Ascending aorta (tissue), 2 donors: ENCODE results near the gene LIPG. TPM values are rescaled to one million over a fixed set of nuclear protein-coding genes. Genes with fewer than 3 reads are reported as not detected.

ENCODE experiments used
- DNase-seq, 2 donors: peaks; one replicate each; pipeline ENCODE4 v3.0.0-alpha.2; 2019; ENCODE audit warnings: low spot score in 2 of 2
- H3K27ac ChIP-seq, 2 donors: fragments of 200-600 bp; sonication (generic); one replicate each; pipeline ENCODE4 v1.5.1; 2016 to 2017; ENCODE audit warnings: mild to moderate bottlenecking in 1 of 2
- H3K27me3 ChIP-seq: fragments of 200-600 bp; sonication (generic); one replicate; pipeline ENCODE4 v1.5.1; 2017
- H3K36me3 ChIP-seq, 2 donors: fragments of 200-600 bp; sonication (generic); one replicate each; pipeline ENCODE4 v1.5.1; 2016
- H3K4me1 ChIP-seq, 2 donors: fragments of 200-600 bp; sonication (generic); one replicate each; pipeline ENCODE4 v1.5.1; 2016 to 2017; ENCODE audit warnings: mild to moderate bottlenecking in 1 of 2
- H3K4me3 ChIP-seq, 2 donors: fragments of 200-600 bp; sonication (generic); one replicate each; pipeline ENCODE4 v1.5.1; 2016 to 2017; ENCODE audit warnings: mild to moderate bottlenecking in 1 of 2
- H3K9me3 ChIP-seq, 2 donors: fragments of 200-600 bp; sonication (generic); one replicate each; pipeline ENCODE4 v1.5.1; 2016
- CTCF ChIP-seq, 3 experiments: fragments of 200-600 bp in 2 of 3; fragments of 450-650 bp in 1 of 3; sonication (generic) in 2 of 3; IDR thresholded peaks; one replicate each; pipeline ENCODE4 v1.5.1; 2016 to 2019; ENCODE audit warnings: antibody characterized with exemption in 3 of 3, mild to moderate bottlenecking in 1 of 3, moderate library complexity in 1 of 3
- intact Hi-C: fragments of 100-400 bp; cut with DNase I; formaldehyde crosslinking; loops from one replicate; pipeline ENCODE4 v1.15.1; 2023
- total RNA-seq: library from RNA; depleted of rRNA; stranded (reverse); fragments of >200 nt; gene quantifications from one replicate; pipeline ENCODE4 v1.1.0, GENCODE V29; 2016

The LIPG gene
- total RNA-seq, 1 donor from 2014 or later: 1.6 TPM

- intact Hi-C loops: no loop called here
- DNase-seq: no peak
- no peaks in the 10 kb centered on the region for H3K36me3 ChIP-seq
- no peaks in the 10 kb centered on the region for H3K27me3 ChIP-seq
- H3K4me1 ChIP-seq: no peaks in the 10 kb centered on the region
- no peaks in the 10 kb centered on the region for H3K9me3 ChIP-seq
- H3K4me3 ChIP-seq: no peak overlapping the region
- TF ChIP-seq CTCF (IDR thresholded peaks at IDR 0.05): no peak
- no peak overlapping the region for H3K27ac ChIP-seq
These were observed 35.9 kb upstream of the LIPG start for GRCh38 chr18:49525981-49526380.

GRCh38 chr18:49527631-49528327 is 34.1 kb upstream of the LIPG start:
- H3K36me3 ChIP-seq: no peaks in the 10 kb centered on the region

GRCh38 chr18:49529596-49529995 is 32.3 kb upstream of the LIPG start:
- Histone ChIP-seq H3K4me1 (no peaks in the 10 kb centered on the region), H3K9me3 (no peaks in the 10 kb centered on the region), H3K27me3 (no peaks in the 10 kb centered on the region), H3K27ac (no peak overlapping the region), H3K36me3 (no peaks in the 10 kb centered on the region), H3K4me3 (no peak overlapping the region)
- TF ChIP-seq CTCF (IDR thresholded peaks at IDR 0.05): no peak
- intact Hi-C loops: no loop called here
- DNase-seq: no peak

More at GRCh38 chr18:49527631-49528327, 34.1 kb upstream of the LIPG start:
- no peak for DNase-seq
- Histone ChIP-seq H3K27ac (no peak overlapping the region), H3K27me3 (no peaks in the 10 kb centered on the region), H3K4me1 (no peaks in the 10 kb centered on the region), H3K9me3 (no peaks in the 10 kb centered on the region), H3K4me3 (no peak overlapping the region)
- intact Hi-C loops: no loop called here
- TF ChIP-seq CTCF (IDR thresholded peaks at IDR 0.05): no peak

- no peak overlapping the region for H3K4me3 ChIP-seq
- intact Hi-C loops: no loop called here
- no peak for TF ChIP-seq CTCF (IDR thresholded peaks at IDR 0.05)
These were observed 30.1 kb upstream of the LIPG start for GRCh38 chr18:49531678-49532153.

GRCh38 chr18:49534846-49535601 is 26.8 kb upstream of the LIPG start:
- no peak for DNase-seq
- H3K4me3 ChIP-seq: no peak overlapping the region
- no peaks in the 10 kb centered on the region for H3K4me1 ChIP-seq
- no peaks in the 10 kb centered on the region for H3K27me3 ChIP-seq
- TF ChIP-seq CTCF (IDR thresholded peaks at IDR 0.05): no peak
- H3K9me3 ChIP-seq: no peaks in the 10 kb centered on the region
- H3K27ac ChIP-seq: no peak overlapping the region
- H3K36me3 ChIP-seq: no peaks in the 10 kb centered on the region
- intact Hi-C loops: no loop called here

More at GRCh38 chr18:49531678-49532153, 30.1 kb upstream of the LIPG start:
- Histone ChIP-seq H3K4me1 (no peaks in the 10 kb centered on the region), H3K27me3 (no peaks in the 10 kb centered on the region), H3K36me3 (no peaks in the 10 kb centered on the region), H3K27ac (no peak overlapping the region), H3K9me3 (no peaks in the 10 kb centered on the region)
- DNase-seq: no peak
